Measurements from ENCODE around the gene TMEM218. TPM values are rescaled to one million over a fixed set of nuclear protein-coding genes. Genes with fewer than 3 reads are reported as not detected.

The TMEM218 gene
- total RNA-seq, 4 donors from 2014 or later, result 9.9 to 19.9 (median 14.6) TPM

GRCh38 chr11:125049164-125049792 lies 62.1 kb downstream of the TMEM218 start:
- Histone ChIP-seq H3K4me1 (no peaks in the 10 kb centered on the region), H3K27me3 (no peaks in the 10 kb centered on the region), H3K9me3 (no peaks in the 10 kb centered on the region), H3K4me3 (no peak overlapping the region), H3K36me3 (no peaks in the 10 kb centered on the region), H3K27ac (no peak overlapping the region)
- DNase-seq (ENCODE audit: low spot score in 2 of 2), result no peak
- TF ChIP-seq CTCF (IDR thresholded peaks at IDR 0.05), result no peak
- no peak for TF ChIP-seq POLR2AphosphoS5 (IDR thresholded peaks at IDR 0.05)
- TF ChIP-seq POLR2A (IDR thresholded peaks at IDR 0.05), result no peak
- no peak for TF ChIP-seq EP300 (IDR thresholded peaks at IDR 0.05)
- WGBS, result 92% methylated on average over 4 of the region's 4 CpGs

Other genes with a start within 250 kb of the TMEM218 start
- 1 to 10 TPM; 1.9 to 6.8 (median 3.6) TPM for gene ROBO3, start 246.2 kb downstream of the TMEM218 start, total RNA-seq
- gene ROBO4, start 213.8 kb downstream of the TMEM218 start, total RNA-seq, result 10 to 100 TPM in 2 of 4 donors, 1 to 10 TPM in 2; 2.5 to 18.7 (median 9.6) TPM
- gene HEPN1, start 192.4 kb downstream of the TMEM218 start, total RNA-seq, result not detected
- 1 to 10 TPM in 1 of 4 donors, under 1 TPM in 2, not detected in 1; 0.72 to 1.4 (median 0.89) TPM for gene HEPACAM, start 175.6 kb downstream of the TMEM218 start, total RNA-seq
- 10 to 100 TPM in 1 of 4 donors, 1 to 10 TPM in 3; 2.0 to 11.5 (median 3.8) TPM for gene CCDC15, start 157.4 kb downstream of the TMEM218 start, total RNA-seq
- 100 to 1,000 TPM in 3 of 4 donors, 10 to 100 TPM in 1; 67.3 to 189 (median 119) TPM for gene SLC37A2, start 48.3 kb downstream of the TMEM218 start, total RNA-seq
- 1 to 10 TPM; 1.5 to 8.2 (median 3.6) TPM for gene PKNOX2, start 53.1 kb upstream of the TMEM218 start, total RNA-seq

Measured in suprapubic skin (tissue), 4 donors.